Progenitor cell of endocrine pancreas (in vitro differentiated cells): ENCODE results near the gene ART5. TPM values are rescaled to one million over a fixed set of nuclear protein-coding genes. Genes with fewer than 3 reads are reported as not detected.
"Not testable (repeated sequence)": the region's sequence is repeated elsewhere in the genome, so short reads cannot be mapped to it uniquely, and the experiment has no call there.

Experiments used
- DNase-seq: peaks from one replicate; pipeline ENCODE4 v3.0.0; 2021; ENCODE audit warnings: low spot score; ENCODE audit not compliant: unreplicated experiment
- H3K27ac Mint-ChIP-seq: 2 replicates; pipeline ENCODE4 v1.8.0; 2021; ENCODE audit warnings: mild to moderate bottlenecking, moderate library complexity, mixed read lengths
- H3K27me3 Mint-ChIP-seq: 2 replicates; pipeline ENCODE4 v1.8.0; 2021; ENCODE audit warnings: mixed read lengths
- H3K36me3 Mint-ChIP-seq: 2 replicates; pipeline ENCODE4 v1.8.0; 2022; ENCODE audit warnings: mixed read lengths; ENCODE audit not compliant: insufficient read depth
- H3K4me1 Mint-ChIP-seq: 2 replicates; pipeline ENCODE4 v1.8.0; 2021; ENCODE audit warnings: low read depth, mixed read lengths
- H3K4me3 Mint-ChIP-seq: 2 replicates; pipeline ENCODE4 v1.8.0; 2021; ENCODE audit warnings: low read depth, mild to moderate bottlenecking, moderate library complexity, mixed read lengths
- H3K9me3 Mint-ChIP-seq: 2 replicates; pipeline ENCODE4 v1.8.0; 2021; ENCODE audit warnings: low read depth, mixed read lengths
- CTCF ChIP-seq: fragments of 200-600 bp; sonication (generic); IDR thresholded peaks from one replicate; pipeline ENCODE4 v1.5.0; 2021; ENCODE audit warnings: antibody characterized with exemption, mild to moderate bottlenecking; ENCODE audit not compliant: unreplicated experiment
- total RNA-seq: library from RNA; stranded (reverse); gene quantifications from 2 replicates; pipeline ENCODE4 v1.2.1, GENCODE V29; 2021

ART5 gene
- total RNA-seq, 1 donor from 2014 or later = 1.8 TPM

DNA sequence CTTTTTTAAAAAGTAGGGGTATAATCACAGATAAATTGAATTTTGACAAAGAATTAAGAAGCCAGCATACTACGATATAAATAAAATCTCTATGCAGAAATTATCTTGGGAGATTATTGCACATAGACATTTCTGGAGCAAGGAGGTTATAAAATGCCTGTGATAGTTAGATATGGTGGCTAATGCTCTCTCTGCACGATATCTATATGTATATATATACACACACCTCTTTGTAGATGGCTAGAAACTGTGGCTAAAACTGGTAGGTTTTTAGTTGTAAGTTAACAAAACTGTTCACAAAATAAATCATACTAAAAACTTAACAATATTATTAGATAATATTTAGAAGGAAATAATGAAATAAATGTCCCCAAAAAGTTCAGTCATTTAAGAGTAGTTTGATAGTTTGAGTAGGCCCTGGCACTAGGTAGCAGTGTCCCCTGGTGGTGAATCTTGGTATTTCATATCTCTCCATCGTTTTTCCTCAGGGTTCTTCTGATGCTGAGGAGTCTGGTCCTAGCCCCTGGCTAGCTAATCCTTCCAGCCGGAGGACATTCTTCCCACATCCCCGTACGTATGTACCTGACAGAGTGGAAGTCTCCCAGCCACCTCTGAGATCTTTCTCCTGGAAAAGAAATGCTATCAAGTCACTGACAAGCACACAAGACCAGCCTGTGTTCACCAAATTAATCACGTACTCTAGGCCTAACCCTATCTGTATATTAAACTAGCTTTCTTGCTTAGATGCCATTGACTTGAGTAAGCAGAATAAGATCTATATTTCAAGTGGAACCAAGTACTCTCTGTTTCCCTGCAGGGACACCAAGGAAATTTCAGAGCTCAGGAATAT lies 32.2 kb downstream of the ART5 start:
- DNase-seq = no peak
- Mint-ChIP-seq H3K27me3 (peaks cover 10% of the 10 kb centered on the region), H3K27ac (no peak overlapping the region), H3K4me3 (no peak overlapping the region), H3K4me1 (peaks cover 3% of the 10 kb centered on the region), H3K9me3 (peaks cover 4% of the 10 kb centered on the region), H3K36me3 (no peaks in the 10 kb centered on the region)
- peak; percentile 92 for TF ChIP-seq CTCF

DNA sequence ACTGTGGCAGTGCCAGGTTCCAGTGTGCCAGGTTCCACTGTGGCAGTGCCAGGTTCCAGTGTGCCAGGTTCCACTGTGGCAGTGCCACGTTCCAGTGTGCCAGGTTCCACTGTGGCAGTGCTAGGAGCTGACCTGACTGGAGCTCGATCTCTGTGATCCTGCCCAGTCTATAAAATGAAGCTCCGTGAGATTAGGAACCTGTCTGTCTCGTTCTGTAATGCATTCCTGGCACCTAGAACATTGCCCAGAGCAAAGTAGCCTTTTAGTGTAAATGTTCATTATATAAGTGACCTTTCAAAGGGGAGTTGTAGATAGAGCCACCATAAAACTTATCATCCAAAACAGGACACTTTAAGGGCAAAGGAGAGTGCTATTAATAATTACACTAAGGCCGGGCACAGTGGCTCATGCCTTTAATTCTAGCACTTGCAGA lies 36.0 kb downstream of the ART5 start:
- Mint-ChIP-seq H3K36me3 (no peaks in the 10 kb centered on the region), H3K4me3 (no peak overlapping the region), H3K9me3 (no peaks in the 10 kb centered on the region), H3K4me1 (peaks cover 3% of the 10 kb centered on the region), H3K27ac (no peak overlapping the region), H3K27me3 (peaks cover 4% of the 10 kb centered on the region)
- TF ChIP-seq CTCF = no peak
- DNase-seq = no peak

DNA sequence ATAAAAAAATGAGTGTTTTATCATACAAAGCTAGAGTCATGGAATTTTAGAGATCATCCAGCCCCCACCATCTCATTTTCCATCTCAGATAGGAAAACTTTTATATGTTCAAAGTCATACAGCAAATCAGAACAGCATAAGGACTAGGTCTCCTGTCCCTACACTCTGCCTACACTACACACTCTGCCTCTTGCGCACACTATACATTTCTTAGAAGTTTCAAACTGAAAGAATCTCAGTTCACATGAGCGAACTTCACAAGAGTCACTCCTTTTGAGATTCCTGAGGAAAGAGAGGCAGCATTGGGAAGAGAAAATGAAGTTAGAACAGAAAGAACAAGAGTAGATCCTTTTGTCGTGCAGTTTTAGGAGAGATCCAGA lies 36.5 kb downstream of the ART5 start:
- H3K27ac Mint-ChIP-seq = no peak overlapping the region
- no peaks in the 10 kb centered on the region for H3K36me3 Mint-ChIP-seq
- H3K4me3 Mint-ChIP-seq = no peak overlapping the region
- peaks cover 4% of the 10 kb centered on the region for H3K27me3 Mint-ChIP-seq
- H3K9me3 Mint-ChIP-seq = no peaks in the 10 kb centered on the region
- H3K4me1 Mint-ChIP-seq = peaks cover 3% of the 10 kb centered on the region
- DNase-seq = no peak
- TF ChIP-seq CTCF = no peak

DNA sequence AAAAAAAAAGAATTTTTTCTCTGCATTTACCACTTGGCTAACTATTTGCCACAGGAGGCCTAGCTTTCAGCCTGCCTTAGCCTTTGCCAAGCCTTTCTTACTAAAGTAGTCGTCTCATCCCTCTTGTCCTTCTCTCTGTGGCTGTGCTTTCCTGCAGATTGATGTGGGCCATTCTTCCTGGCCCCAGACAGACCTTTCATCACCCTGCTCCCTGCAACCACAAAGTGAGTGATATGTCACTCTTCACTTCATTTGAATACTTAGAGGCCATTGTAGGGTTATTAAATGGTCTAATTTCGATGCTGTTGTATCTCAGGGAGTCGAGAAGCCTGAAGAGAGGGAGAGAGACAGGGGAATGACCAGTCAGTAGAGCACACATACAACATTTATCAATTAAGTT lies 37.6 kb downstream of the ART5 start:
- H3K9me3 Mint-ChIP-seq = no peaks in the 10 kb centered on the region
- H3K4me3 Mint-ChIP-seq = no peak overlapping the region
- peaks cover 12% of the 10 kb centered on the region for H3K27me3 Mint-ChIP-seq
- H3K27ac Mint-ChIP-seq = no peak overlapping the region
- no peak for TF ChIP-seq CTCF
- DNase-seq = no peak
- H3K36me3 Mint-ChIP-seq = no peaks in the 10 kb centered on the region
- peaks cover 3% of the 10 kb centered on the region for H3K4me1 Mint-ChIP-seq

DNA sequence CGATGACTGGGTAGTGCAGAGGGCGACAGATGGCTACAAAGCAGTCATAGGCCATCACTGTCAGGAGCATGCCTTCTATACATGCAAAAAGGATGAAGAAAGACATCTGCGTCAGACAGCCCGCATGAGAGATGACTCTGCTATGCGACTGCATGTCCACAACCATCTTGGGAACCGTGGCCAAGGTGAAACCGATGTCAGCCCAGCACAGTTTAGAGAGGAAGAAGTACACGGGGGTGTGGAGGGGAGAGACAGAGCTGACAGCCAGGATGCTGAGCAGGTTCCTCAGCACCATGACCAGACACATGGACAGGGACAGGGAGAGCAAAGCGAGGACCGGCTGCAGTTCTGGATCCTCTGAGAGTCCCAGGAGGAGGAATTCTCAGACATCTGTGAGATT lies 41.6 kb downstream of the ART5 start:
- DNase-seq, H3K36me3 Mint-ChIP-seq, H3K27ac Mint-ChIP-seq, H3K9me3 Mint-ChIP-seq, H3K4me1 Mint-ChIP-seq, H3K27me3 Mint-ChIP-seq, H3K4me3 Mint-ChIP-seq: not testable (repeated sequence)

DNA sequence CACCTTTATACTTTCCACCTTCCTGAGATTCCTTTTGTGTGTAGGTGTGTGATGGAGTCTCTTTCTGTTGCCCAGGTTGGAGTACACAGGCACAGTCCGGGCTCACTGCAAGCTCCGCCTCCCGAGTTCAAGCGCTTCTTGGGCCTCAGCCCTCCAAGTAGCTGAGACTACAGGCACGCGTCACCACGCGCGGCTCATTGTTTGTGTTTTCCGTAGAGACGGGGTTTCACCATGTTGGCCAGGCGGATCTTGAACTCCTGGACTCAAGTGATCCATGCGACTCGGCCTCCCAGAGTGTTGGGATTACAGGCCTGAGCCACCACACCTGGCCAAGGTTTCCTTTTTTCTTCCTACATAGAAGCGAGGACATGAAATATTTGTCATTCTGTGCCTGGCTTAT lies 44.0 kb downstream of the ART5 start:
- not testable (repeated sequence) for H3K27me3 Mint-ChIP-seq, H3K27ac Mint-ChIP-seq, H3K4me1 Mint-ChIP-seq, H3K4me3 Mint-ChIP-seq, H3K9me3 Mint-ChIP-seq, H3K36me3 Mint-ChIP-seq, DNase-seq

- H3K27ac Mint-ChIP-seq, H3K36me3 Mint-ChIP-seq, H3K27me3 Mint-ChIP-seq, H3K4me1 Mint-ChIP-seq, H3K4me3 Mint-ChIP-seq, DNase-seq: not testable (repeated sequence)
- H3K9me3 Mint-ChIP-seq = peaks cover 10% of the 10 kb centered on the region
These were observed 50.5 kb downstream of the ART5 start for GRCh38 chr11:3591326-3591725.

DNA sequence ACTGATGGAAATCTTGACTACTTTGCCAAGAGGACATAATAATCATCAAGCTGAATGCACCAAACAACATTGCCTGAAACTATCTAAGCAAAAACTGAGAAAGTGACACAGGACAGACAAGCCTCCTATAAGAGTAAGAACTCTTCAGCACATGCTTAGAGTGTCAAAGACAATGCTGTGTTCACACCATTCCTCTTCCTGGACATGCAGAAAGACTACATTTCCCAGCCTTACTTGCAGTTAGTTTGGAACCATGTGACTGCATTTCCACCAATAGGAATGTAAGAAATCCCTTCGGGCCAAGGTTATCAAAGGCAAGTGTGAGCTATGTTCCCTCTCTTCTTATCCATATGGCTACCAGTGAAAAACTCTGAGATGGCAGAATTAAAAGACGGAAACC lies 51.6 kb downstream of the ART5 start:
- not testable (repeated sequence) for H3K27me3 Mint-ChIP-seq, H3K4me1 Mint-ChIP-seq, H3K27ac Mint-ChIP-seq, H3K36me3 Mint-ChIP-seq, H3K9me3 Mint-ChIP-seq, DNase-seq, H3K4me3 Mint-ChIP-seq

DNA sequence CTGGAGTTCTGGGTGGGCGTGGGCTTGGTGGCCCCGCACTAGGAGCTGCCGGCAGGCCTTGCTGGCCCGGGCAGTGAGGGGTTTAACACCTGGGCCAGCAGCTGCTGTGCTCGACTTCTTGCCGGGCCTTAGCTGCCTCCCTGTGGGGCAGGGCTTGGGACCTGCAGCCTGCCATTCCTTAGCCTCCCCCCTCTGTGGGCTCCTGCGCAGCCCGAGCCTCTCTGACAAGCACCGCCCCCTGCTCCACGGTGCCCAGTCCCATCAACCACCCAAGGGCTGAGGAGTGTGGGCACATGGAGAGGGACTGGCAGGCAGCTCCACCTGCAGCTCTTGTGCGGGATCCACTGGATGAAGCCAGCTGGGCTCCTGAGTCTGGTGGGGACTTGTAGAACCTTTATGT lies 53.0 kb downstream of the ART5 start:
- H3K36me3 Mint-ChIP-seq, H3K9me3 Mint-ChIP-seq, DNase-seq, H3K27ac Mint-ChIP-seq, H3K4me1 Mint-ChIP-seq, H3K4me3 Mint-ChIP-seq: not testable (repeated sequence)
- H3K27me3 Mint-ChIP-seq = peaks cover 14% of the 10 kb centered on the region
